Osteoblast (primary cell): ENCODE measurements around the gene UPF2. TPM values are rescaled to one million over a fixed set of nuclear protein-coding genes. Genes with fewer than 3 reads are reported as not detected.

Experiments used
- DNase-seq: peaks from one replicate; pipeline ENCODE4 v3.0.0; 2011; ENCODE audit warnings: low spot score, mixed read lengths; ENCODE audit not compliant: insufficient read length; ENCODE audit errors: missing footprints
- H2AFZ ChIP-seq: 2 replicates; pipeline ENCODE4 v1.6.0; 2011; ENCODE audit warnings: mild to moderate bottlenecking, low read length
- H3K27ac ChIP-seq: 2 replicates; pipeline ENCODE4 v1.5.1; 2011; ENCODE audit warnings: mild to moderate bottlenecking, low read depth, low read length, moderate library complexity
- H3K27me3 ChIP-seq: 2 replicates; pipeline ENCODE4 v1.6.0; 2012; ENCODE audit warnings: mild to moderate bottlenecking, control low read depth, inconsistent platforms, low read length, moderate library complexity; ENCODE audit not compliant: insufficient read depth
- H3K36me3 ChIP-seq: 2 replicates; pipeline ENCODE4 v1.5.1; 2011; ENCODE audit warnings: mild to moderate bottlenecking, low read length, control low read depth, moderate library complexity; ENCODE audit not compliant: insufficient read depth
- H3K4me1 ChIP-seq: 2 replicates; pipeline ENCODE4 v1.5.1; 2011; ENCODE audit warnings: mild to moderate bottlenecking, low read length, control low read depth, moderate library complexity; ENCODE audit not compliant: insufficient read depth
- H3K4me2 ChIP-seq: 2 replicates; pipeline ENCODE4 v1.6.0; 2011; ENCODE audit warnings: mild to moderate bottlenecking, low read length; ENCODE audit not compliant: insufficient read depth
- H3K4me3 ChIP-seq: fragments of 200-600 bp; sonication (generic); 3 replicates; pipeline ENCODE4 v1.5.1; 2012; ENCODE audit warnings: mild to moderate bottlenecking, low read length, inconsistent platforms; ENCODE audit not compliant: insufficient read depth
- H3K79me2 ChIP-seq: 2 replicates; pipeline ENCODE4 v1.6.0; 2012; ENCODE audit warnings: mild to moderate bottlenecking, low read length, control low read depth, inconsistent platforms; ENCODE audit not compliant: insufficient read depth
- H3K9me3 ChIP-seq: 2 replicates; pipeline ENCODE4 v1.5.1; 2011; ENCODE audit warnings: low read depth, low read length, control low read depth
- H4K20me1 ChIP-seq: 2 replicates; pipeline ENCODE4 v1.6.0; 2012; ENCODE audit warnings: mild to moderate bottlenecking, low read length, control low read depth; ENCODE audit not compliant: insufficient read depth
- CTCF ChIP-seq: IDR thresholded peaks from 2 replicates; pipeline ENCODE4 v1.5.1; 2011; ENCODE audit warnings: mild to moderate bottlenecking, low read depth, low read length, moderate library complexity; ENCODE audit errors: extremely low read depth
- total RNA-seq: library from RNA; depleted of rRNA; stranded (reverse); fragments of >200 nt; gene quantifications from 2 replicates; pipeline ENCODE4 v1.2.3, GENCODE V29; 2012

The UPF2 gene
- total RNA-seq, 1 donor: 15.9 TPM

- no peaks in the 10 kb centered on the region for H3K27me3 ChIP-seq
- no peaks in the 10 kb centered on the region for H3K36me3 ChIP-seq
- H3K9me3 ChIP-seq: no peaks in the 10 kb centered on the region
- no peaks in the 10 kb centered on the region for H3K4me1 ChIP-seq
- H3K27ac ChIP-seq: no peak overlapping the region
- no peak overlapping the region for H2AFZ ChIP-seq
- H3K4me3 ChIP-seq: no peak overlapping the region
- no peak for TF ChIP-seq CTCF
- DNase-seq: peak; percentile 44
- no peaks in the 10 kb centered on the region for H3K79me2 ChIP-seq
- no peaks in the 10 kb centered on the region for H4K20me1 ChIP-seq
- H3K4me2 ChIP-seq: no peak overlapping the region
These were observed 157.7 kb downstream of the UPF2 start for GRCh38 chr10:11884706-11885423.

GRCh38 chr10:11882646-11883375, 159.8 kb downstream of the UPF2 start:
- TF ChIP-seq CTCF: no peak
- Histone ChIP-seq H3K27me3 (no peaks in the 10 kb centered on the region), H3K9me3 (no peaks in the 10 kb centered on the region), H3K4me2 (no peak overlapping the region), H3K79me2 (no peaks in the 10 kb centered on the region), H3K4me1 (no peaks in the 10 kb centered on the region), H3K36me3 (no peaks in the 10 kb centered on the region), H3K27ac (no peak overlapping the region), H4K20me1 (no peaks in the 10 kb centered on the region), H2AFZ (no peak overlapping the region), H3K4me3 (no peak overlapping the region)
- DNase-seq: peak; percentile 81

- Histone ChIP-seq H3K36me3 (no peaks in the 10 kb centered on the region), H3K4me1 (no peaks in the 10 kb centered on the region), H4K20me1 (no peaks in the 10 kb centered on the region), H3K27me3 (no peaks in the 10 kb centered on the region), H3K4me3 (no peak overlapping the region), H3K27ac (no peak overlapping the region), H3K79me2 (no peaks in the 10 kb centered on the region), H3K4me2 (no peak overlapping the region), H3K9me3 (no peaks in the 10 kb centered on the region), H2AFZ (no peak overlapping the region)
- no peak for TF ChIP-seq CTCF
- DNase-seq: peak; percentile 74
These were observed 160.9 kb downstream of the UPF2 start for GRCh38 chr10:11881477-11882417.
